NCI-H2196 (cell line): ENCODE data around the gene APOL3.
"Not testable (repeated sequence)": the region's sequence is repeated elsewhere in the genome, so short reads cannot be mapped to it uniquely, and the experiment has no call there.

ENCODE experiments used
- DNase-seq: peaks from one replicate; lab custom pipeline; 2025; ENCODE audit not compliant: unreplicated experiment; lab: John Stamatoyannopoulos, UW

Gene APOL3

DNA sequence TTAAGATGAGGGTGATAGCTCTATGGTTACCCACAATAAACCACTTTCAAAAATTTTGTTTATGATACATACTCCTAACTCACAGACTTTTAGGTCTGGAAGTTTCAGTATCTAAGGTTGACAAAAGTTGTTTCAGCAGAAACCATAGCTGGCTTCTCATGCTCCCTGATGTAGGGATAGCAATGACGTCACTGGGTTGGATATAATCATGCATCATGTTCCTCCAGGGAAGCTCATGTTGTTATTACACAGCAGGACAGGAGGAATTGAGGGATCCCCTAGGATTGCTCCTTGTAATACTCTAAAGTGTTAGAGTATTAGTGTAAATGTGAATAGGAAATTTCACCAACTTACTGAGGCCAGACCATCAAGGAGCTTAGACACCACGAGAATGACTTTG, 23.6 kb downstream of the APOL3 start:
- no peak for DNase-seq

- DNase-seq = no peak
These were observed 24.1 kb downstream of the APOL3 start for GRCh38 chr22:36136475-36136874.

DNA sequence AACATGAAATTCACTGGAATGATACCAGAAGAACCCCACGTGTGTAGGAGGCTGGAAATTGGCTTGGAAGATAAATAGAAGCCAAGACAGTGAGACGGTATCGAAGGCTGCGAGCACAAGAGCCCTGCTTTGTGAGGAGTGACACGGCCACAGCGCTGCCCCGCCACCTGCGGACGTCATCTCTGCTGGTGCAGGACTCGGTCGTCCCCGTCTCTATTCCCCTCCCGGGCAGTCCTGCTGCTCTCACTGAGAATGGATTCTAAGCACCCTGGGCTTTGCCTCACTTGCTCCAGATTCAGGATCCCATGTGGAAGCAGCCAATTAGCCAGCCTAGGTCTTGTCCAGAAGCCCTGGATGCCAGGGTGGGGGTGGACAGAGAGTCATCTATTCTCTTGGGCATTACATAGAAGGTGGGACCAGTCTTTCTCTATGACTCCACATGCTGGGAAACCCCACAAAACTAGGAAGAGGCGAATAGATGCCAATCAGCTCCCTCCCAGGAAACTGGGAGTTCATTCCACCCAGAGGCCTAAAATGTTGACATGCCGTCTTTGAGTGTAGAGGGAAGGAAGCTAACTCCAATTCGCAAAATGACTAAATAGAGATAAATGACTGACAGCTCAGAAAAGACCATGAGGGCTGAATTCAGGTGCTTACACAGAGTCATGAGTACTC, 25.1 kb downstream of the APOL3 start:
- DNase-seq = no peak

DNA sequence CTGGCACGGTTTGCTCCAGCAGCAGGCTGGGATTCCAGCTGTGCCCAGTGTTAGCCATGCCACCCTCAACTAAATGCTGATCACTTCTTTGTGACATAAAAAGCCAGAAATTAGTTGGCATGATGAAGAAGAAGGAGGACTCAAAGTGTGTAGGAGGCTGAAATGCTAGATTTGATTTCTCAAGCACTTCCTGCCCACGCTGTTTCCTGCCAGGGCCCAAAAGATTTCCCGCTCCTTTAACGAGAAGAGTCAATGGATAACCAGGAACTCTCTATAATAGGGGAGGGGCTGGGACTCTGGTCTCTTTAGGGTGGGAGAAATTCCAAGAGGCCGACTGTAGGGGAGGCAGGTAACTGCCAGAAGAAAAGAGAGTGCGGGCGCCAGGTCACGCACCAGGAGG, 26.4 kb downstream of the APOL3 start:
- no peak for DNase-seq

- no peak for DNase-seq
These were observed 28.6 kb downstream of the APOL3 start for GRCh38 chr22:36131907-36132306.

DNA sequence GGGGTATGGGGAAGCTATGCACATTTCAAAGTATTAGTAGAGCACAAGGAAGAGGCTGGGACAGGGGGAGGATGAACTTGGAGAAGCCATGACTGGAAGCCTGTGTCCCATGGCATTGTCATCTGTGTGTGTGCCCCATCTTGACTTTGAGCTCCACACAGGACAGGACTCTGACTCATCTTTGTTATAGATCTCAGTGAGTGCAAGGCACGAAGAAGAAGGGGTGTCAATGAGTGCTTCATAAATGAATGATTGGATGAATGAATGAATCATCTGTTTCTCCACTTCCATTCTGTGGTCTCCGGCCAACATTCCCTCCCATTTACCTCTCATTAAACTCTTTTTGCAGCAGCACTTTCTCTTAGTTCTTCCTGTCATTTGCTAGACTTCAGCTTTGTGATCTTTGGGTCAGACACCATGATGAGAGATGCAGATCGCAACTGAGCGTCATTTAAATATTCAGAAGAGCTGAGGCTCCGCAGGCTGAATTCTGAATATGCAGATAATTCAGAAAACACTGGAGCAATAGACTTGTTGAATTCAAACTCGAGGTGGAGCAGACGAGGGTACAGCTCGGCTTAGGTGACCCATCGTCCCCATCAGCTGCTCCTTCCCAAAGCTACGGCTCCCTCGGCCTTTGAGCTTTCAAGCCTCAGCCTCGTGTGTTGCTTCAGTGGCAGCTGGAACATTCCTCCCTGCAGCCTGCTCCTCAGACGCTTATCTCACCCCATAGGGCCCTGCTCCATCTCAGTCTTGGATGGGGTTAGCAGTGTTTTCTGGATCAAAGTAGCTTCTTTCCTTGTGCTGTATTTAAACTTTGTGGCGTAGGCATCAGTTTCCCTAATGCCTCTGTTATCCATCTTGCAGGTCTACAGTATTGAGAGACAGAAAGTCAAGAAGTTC, 30.8 kb downstream of the APOL3 start:
- DNase-seq = no peak

DNA sequence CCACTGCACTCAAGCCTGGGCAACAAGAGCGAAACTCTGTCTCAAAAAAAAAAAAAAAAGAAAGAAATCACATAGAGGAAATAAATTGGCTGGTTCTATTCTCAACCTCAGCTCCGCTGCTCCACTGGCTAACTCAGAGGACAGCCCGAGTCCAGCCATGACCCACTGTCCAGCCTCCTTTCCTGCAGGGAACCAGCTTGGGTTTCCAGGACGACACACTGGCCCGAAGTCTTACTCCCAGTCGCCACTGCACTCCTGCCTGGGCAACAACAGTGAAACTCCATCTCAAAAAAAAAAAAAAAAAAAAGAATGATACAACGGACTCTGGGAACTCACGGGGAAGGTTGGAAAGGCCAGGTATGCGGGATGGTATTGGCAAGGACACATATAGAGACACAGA, 31.5 kb downstream of the APOL3 start:
- no peak for DNase-seq

DNA sequence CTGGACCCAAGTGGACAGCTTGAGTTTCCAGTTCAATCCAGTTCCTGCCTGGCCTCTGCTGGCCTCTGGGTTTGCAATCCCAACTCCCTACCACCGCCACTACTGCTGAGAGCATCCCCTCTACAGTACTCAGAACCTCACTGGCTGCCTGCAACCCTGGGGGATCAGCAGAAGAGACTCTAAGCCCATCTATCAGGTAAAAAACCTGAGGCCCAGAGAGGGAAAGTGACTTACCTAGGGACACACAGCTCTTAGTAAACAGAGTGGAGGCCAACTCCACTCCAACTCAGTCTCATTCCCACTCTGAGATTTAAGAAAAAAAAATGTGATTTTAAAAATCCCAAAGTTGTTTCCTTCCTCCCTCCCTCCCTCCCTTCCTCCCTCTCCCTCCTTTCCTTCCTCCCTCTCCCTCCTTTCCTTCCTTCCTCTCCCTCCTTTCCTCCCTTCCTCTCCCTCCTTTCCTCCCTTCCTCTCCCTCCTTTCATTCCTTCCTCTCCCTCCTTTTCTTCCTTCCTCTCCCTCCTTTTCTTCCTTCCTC, 34.5 kb downstream of the APOL3 start:
- DNase-seq = no peak

- DNase-seq = no peak
These were observed 35.1 kb downstream of the APOL3 start for GRCh38 chr22:36125434-36125833.

- no peak for DNase-seq
These were observed 35.9 kb downstream of the APOL3 start for GRCh38 chr22:36124666-36125065.

DNA sequence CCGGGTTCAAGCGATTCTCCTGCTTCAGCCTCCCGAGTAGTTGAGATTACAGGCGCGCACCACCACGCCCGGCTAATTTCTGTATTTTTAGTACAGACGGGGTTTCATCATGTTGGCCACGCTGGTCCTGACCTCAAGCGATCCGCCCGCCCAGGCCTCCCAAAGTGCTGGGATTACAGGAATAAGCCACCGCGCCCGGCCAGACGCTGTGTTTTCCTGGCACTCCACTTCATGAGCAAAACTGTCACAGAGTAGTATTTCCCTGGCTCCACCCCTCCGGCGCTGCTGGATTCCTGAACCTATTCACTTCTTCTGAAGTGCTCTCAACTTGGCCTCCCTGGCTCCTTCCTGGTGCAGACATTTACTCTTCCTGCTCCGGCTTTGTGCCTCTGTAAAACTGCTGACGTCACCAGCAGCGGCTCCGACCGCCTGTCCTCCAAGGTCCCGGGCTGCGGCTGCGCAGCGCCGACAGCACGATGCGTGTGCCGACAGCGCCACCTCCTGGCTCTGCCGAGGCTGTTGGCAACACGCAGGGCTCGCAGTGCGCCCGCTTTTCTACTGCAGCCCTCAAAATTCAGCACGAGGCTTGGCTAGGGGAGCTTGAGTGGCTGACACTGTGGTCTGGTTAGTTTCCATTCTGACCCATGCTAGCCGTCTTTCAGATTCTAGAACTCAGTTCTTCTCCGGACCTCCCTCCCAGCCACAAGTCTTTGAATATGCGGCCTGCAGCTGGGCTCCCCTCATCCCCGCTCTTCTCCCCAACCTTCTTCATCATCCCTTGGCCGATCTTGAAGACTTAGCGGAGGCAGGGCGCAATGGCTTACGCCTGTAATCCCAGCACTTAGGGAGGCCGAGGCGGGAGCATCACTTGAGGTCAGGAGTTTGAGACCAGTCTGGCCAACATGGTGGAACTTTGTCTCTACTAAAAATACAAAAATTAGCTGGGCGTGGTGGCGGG, 36.6 kb downstream of the APOL3 start:
- DNase-seq = peak; percentile 86

GRCh38 chr22:36120621-36121351, 39.8 kb downstream of the APOL3 start:
- not testable (repeated sequence) for DNase-seq

GRCh38 chr22:36117053-36117554, 43.5 kb downstream of the APOL3 start:
- DNase-seq = peak; percentile 24

DNA sequence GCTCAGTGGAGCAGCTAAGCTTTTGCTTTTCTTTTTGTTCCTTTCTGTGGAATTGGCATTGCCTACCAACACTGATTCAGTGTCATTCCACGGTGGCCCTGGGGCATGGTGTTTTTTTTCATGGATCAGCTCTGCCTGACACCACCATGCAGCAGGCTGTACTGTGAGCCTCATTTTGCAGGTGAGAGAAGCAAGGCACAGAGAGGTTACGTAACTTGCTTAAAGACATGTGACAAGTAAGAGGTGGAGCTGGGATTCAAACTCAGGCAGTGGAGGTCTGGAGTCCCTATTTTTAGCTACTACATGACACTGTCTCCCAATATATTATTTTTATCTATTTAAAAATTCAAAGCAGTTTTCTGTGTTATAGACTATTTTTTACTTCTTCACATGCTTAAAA, 44.4 kb downstream of the APOL3 start:
- DNase-seq = no peak

DNA sequence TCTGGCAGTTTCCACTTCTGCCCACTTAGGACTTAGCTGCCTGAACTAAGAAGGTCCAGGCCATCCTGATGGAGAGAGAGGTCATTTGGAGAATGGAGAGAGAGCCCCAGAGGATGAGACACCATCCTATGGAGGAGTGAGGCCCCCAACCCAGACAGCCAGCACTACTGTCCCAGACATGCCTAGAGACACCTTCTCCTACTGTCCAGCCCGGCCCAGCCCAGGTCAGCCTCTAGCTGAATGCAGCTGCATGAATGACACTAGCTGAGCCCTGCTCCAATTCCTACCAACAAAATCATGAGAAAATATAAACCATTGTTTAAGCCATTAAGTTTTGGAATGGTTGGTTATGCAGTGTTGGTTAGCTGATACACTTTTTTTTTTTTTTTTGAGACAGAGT, 47.4 kb downstream of the APOL3 start:
- DNase-seq = no peak

DNA sequence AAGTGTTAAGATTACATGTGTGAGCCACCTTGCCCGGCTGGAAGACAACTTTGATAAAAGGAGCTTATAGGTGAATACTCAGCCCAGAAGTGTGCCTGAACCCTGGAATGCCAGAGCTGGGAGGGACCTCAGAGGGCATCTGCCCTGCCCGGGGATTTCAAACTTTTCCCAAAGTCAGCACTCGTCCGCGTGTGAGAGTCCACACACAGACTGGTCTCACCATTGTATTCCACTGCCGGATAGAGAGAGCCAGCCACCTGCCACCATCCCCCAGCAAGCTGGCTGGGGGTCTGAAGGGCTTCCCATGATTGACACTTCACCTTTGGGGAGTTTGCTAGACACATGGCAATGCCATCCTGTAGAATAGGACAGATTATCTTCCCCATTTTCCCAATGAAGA, 49.2 kb downstream of the APOL3 start:
- no peak for DNase-seq

DNA sequence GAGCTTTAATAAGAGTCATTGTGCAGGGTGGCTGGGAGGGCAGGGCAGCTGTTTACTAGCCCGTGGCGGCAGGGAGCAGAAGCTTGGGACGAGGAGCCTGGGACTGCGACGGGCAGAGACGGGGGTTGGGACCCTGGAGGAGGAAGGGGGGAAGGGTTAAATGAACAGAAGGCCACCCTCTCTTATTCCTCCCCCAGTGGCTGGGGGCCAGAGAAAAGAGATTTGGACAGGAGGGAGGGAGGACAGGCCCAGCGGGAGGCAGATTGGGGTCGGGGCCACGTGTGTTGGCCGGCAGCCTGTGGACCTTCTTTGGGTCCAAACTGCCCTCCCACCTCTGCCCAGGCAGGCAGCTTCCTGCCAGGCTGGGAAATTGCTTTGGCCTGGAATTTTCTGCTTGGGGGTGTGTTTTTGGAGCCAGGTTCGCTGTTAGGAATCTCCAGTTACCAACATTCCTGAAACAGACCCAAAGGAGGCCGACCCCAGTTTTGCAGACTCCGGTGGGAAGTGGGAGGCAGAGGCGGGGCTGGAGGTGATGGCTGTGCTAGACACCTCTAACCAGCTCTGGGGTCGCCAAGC, 50.2 kb downstream of the APOL3 start:
- no peak for DNase-seq

GRCh38 chr22:36107436-36107835, 53.1 kb downstream of the APOL3 start:
- no peak for DNase-seq

DNA sequence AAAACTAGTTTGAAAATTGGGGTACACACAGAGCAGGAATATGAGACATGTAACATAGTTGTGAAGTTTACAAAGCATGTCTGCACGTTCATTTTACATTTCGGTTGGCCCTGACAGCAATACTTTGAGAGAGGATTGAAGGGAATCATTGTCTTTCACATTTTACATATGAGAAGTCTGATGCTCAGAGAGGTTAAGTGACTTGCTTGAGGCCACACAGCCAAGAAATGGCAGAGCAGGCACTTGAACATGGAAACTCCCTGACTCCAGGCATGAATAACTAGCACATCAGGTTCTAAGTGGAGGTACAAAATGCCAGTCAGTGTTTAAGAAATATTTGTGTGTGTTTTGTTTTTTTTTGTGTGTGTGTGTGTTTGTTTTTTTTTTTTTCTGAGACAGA, 53.6 kb downstream of the APOL3 start:
- no peak for DNase-seq

DNA sequence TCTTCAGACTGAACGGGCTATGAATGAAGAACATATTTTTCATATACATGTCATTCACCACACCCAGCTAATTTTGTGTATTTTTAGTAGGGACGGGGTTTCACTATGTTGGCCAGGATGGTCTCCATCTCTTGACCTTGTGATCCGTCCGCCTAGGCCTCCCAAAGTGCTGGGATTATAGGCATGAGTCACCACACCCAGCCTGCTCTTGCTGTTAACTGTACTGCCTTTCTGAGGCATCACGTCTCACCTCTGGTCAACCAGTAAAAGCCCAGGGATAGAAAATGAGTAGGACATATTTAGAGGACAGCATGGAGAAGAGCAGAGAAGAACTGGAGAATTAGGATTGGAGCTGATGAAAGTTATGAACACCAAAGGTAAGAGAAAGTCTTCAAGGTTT, 55.6 kb downstream of the APOL3 start:
- DNase-seq = no peak
